Left forelimb (tissue), 1 donor: ENCODE data around the gene TLR9.

Experiments
- DNase-seq: peaks from one replicate; pipeline ENCODE4 v3.0.0-alpha.2; 2018; ENCODE audit warnings: low spot score

TLR9 gene

DNA sequence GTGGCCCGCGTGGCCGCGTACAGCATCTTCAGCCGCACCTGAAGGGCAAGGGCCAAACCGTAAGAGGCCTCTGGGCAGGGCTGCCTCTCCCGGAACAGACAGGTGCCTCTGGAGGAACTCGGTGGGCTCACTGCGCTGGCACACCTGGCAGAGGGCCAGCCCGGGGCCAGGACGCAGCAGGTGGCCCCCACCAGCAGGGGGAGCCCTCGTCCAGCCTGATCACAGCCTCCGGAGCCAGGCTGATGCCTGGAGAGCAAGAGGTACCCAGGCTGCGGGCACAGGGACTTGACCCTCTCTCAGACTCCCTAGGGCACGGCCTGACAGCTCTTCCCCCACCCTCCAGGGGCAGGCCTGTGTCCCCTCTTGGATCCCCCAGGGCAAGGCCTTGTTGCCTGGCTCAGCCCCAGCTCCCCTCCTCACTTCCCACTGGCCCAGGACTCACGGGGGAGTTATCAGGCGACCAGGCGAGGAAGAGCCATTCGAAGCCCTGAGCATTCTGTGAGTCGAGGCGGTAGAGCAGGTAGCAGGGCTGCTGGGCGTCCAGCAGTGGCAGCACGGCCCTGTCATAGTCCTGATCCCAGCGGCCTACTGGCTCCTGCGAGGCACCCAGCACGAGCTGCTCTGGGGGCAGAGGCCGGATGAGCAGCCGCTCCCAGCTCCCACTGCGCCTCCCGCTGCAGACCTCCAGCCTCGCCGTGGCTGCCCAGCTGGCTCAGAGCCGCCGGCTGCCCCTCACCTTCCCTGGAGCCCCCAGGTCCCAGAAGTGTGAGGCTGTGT is 6.2 kb upstream of the TLR9 start:
- no peak for DNase-seq

DNA sequence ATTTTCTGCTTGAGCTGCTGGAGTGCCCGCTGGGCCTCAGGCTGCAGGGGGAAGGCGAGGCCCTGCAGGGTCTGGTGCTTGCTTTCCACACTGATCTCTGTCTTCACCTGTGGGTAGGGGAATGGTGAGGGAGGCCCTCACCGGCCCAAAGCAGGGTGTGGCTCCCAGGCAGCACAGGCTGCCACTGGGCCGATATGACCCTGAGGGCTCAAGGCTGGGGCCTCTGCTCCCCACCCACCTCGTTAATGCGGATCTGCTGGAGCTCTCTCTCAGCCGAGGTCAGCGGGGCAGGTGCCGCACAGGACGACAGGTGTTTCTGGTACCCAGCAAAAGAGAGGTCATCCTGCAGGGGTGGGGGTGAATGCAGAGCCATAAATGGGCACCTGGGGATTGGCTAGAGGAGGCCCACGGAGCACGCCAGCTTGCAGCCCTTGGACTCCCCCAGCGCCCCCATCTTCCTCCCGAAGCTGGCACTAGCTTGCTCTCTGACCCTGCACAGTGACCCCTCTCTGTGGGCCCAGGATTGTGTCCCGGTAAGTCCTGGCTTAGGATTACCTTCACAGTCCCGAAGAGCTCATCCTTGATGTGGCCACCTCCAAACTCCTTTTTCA is 5.5 kb upstream of the TLR9 start:
- no peak for DNase-seq

- DNase-seq, result no peak
Observed at GRCh38 chr3:52230461-52230860, 5.0 kb upstream of the TLR9 start.

- no peak for DNase-seq
Observed at GRCh38 chr3:52229656-52230055, 4.2 kb upstream of the TLR9 start.

GRCh38 chr3:52228751-52229291 is 3.4 kb upstream of the TLR9 start:
- no peak for DNase-seq

GRCh38 chr3:52228266-52228665 is 2.8 kb upstream of the TLR9 start:
- DNase-seq, result no peak

DNA sequence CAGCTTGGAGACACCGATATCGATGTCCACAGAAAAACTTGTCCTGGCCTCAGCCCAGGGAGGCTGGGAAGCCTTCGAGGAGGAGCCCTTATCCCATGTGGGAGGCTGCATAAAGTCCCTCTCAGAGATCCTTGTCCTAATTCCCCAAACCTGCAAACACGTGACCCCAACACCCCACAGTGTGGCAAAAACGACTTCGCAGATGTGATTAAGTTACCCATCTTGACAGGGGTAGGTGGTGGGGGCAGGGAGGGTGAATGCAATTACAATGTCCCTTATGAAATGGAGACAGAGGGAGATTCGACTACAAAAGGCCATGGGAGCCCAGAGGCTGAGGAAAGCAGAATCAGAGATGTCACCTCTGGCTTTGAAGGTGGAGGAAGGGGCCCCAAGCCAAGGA is 2.3 kb upstream of the TLR9 start:
- DNase-seq, result no peak

DNA sequence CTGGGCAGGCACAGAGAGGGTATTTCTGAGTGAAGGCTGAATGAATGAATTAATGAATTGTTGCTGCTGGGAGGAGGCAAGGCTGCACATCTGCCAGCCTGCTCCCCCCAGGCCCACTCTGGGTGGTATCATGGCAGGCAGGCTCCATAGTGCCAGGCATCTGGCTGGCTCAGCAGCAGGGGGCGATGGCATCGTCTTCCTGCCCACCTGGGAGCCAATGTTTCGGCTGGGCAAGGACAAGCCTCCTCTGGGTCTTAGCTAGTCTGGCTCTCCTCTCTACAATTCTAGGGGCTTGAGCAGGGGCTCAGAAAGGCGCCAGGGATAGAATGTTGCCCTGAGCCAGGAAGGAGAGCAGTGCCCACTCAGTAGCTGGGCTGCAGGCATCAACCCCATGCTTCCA is 1.7 kb upstream of the TLR9 start:
- no peak for DNase-seq

DNA sequence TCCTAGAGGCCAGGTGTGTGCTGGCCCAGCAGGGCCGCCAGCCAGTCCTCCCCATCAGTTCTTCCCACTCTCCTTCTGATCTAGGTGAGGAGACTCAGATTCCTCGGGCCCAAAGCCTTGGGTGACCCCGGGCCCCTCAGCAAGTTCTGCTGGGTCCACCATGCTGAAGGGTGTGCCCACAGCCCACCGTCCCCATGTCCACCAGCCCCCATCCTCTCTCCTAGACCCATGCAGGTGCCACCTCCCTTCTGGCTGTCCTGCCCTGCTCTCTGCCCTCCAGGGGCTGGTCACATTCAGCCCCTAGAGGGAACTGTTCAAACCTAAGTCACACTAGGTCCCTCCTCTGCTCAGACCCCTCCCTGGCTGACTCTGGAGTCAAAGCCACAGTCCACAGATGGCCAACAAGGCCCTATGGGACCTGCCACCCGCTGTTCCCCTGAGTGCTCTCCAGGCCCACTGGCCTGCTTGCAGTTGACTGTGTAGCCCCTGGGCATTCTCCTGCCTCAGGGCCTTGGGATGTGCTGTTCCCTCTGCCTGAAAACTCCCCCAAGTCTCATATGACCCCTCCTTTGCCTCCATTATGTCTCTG is 878 bp upstream of the TLR9 start:
- no peak for DNase-seq

- no peak for DNase-seq
Observed at GRCh38 chr3:52223449-52224408, 1.7 kb downstream of the TLR9 start.

DNA sequence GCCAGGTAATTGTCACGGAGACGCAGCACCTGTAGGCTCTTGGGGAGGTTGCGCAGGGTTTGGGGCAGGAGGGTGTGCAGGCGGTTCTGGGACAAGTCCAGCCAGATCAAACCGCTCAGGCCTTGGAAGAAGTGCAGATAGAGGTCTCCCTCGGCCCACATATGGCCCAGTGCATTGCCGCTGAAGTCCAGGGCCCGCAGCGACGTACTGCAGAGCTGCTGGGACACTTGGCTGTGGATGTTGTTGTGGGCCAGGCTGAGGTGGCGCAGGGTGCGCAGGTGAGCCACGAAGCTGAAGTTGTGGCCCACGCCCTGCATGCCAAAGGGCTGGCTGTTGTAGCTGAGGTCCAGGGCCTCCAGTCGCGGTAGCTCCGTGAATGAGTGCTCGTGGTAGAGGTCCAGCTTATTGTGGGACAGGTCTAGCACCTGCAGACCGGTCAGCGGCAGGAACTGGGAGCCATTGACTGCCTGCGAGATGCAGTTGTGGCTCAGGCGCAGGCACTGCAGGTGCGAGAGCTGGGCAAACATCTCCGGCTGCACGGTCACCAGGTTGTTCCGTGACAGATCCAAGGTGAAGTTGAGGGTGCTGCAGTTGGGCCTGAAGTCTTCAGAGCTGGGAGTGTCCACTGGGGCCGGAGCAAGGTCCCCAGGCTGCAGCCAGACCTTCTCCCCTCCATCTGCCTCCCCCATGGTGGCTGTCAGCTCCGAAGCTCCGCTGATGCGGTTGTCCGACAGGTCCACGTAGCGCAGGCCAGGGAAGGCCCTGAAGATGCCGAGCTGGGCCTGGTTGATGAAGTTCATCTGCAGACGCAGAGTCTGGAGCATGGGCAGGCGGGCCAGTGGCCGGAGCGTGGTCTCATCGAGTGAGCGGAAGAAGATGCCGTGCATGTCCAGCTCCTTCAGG is 2.9 kb downstream of the TLR9 start:
- no peak for DNase-seq

DNA sequence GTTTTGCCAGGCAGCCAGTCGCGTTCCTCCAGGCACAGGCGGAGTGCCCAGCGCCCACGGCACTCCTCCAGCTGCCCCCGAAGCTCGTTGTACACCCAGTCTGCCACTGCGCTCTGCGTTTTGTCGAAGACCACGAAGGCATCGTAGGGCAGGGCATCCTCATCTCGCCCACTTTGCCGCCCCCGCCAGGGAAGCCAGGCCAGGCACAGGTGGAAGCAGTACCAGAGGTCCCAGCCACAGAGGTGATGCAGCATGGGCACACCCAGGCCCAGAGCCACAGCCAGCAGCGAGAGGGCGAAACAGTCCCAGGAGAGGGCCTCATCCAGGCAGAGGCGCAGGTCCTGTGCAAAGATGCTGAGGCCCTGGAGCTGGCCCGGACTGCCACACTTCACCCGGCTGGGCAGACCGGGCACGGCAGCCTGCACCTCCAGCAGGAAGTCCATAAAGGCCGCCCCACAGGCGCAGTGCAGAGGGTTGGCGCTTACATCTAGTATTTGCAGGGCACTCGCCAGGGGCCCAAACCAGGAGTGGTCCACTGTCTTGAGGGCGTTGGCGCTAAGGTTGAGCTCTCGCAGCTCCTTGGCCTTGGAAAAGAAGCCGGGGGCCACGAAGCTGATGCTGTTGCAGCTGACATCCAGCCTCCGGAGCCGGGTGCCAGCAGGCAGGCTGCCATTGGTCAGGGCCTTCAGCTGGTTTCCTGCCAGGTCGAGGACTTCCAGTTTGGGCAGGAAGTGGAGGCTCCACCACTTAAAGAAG is 3.7 kb downstream of the TLR9 start:
- DNase-seq, result no peak

DNA sequence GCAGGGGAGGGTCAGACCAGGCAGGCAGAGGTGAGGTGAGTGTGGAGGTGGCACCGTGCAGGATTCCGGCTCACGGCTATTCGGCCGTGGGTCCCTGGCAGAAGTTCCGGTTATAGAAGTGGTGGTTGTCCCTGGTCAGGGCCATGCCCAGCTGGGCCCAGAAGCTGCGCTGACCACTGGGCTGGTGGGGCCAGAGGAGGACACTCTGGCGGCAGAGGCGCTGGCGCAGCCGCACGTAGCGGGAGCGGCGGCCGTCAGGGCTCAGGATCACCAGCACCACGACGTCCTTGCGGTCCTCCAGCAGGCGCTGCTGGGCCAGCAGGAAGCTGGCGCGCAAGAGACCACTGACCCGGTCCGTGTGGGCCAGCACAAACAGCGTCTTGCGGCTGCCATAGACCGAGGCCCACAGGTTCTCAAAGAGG is 4.3 kb downstream of the TLR9 start:
- DNase-seq, result no peak

DNA sequence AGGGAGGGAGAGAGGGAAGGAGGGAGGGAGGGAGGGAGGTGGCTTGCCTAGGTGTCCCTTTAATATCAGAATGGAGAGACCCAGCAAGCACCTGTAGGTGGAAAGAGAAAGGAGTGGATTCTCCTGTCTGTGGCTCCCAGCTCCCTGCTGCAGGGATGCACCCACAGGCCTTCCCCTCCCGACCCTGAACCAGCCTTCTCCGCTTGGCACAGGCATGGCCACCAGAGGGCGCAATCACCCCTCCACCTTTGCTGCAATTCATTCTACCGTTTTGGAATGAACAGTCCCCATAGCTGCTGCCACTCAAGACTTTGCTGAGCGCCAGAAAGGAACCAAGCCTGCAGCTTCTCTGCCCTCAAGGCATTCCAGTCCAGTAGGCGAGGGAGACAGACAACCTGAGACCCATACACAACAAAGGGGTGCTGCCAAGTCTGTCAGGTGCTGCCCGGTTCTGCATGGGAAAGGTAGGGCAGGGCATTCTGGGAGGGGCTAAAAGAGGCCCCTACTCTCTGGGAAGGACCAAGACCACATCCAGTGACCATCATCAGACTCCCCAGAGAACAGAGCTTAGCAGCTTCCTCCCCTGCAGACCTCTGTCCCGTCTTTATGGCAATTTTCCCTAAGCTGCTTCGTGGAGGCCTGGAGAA is 4.9 kb downstream of the TLR9 start:
- peak; percentile 88 for DNase-seq

- no peak for DNase-seq
Observed at GRCh38 chr3:52218937-52219650, 6.4 kb downstream of the TLR9 start.

- no peak for DNase-seq
Observed at GRCh38 chr3:52218454-52218853, 7.0 kb downstream of the TLR9 start.

DNA sequence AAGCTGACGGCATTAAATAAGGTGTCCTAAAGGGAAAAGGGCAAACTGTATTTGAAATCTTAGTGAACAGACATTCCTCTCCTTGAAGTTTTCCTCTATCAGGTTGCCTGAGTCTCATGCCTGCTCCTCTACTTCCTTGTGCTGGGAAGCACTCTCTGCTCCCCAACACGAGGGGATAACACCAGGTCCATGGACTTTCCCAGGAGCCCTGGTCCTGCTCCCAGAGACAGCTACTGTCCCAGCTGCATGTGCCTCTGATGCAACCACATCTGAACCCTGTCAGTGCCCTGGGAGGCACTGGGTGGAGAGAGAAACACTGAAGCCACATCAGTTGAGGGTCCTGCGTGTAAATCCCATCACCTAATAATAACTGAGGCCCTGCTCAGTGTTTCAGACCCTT is 7.4 kb downstream of the TLR9 start:
- no peak for DNase-seq

DNA sequence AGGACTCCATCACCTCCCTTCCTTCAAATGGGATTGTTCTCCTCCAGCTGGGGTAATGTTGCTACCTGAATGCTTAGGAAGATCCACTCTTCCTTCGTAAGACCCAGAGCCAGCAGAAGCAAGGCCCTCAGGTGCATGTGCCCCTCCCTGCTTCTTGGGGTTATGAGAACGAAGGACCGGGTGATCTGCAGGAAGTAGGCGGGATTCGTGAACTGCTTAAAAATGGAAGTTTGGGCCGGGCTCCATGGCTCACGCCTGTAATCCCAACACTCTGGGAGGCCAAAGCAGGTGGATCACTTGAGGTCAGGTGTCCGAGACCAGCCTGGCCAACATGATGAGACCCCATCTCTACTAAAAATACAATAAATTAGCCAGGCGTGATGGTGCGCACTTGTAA is 8.0 kb downstream of the TLR9 start:
- DNase-seq, result no peak
